Heart left ventricle (tissue), 16 donors: ENCODE results near the gene SKI. TPM values are rescaled to one million over a fixed set of nuclear protein-coding genes. Genes with fewer than 3 reads are reported as not detected.
A peak's percentile ranks its signal among the peaks of the same experiment; 100 is the strongest.

Experiments used
- ATAC-seq, 4 donors: fragments of 200-7000 bp; cut with Tn5 transposase; one replicate each; pipeline ENCODE4 v1.9.1; 2020 to 2022; ENCODE audit warnings: moderate library complexity in 4 of 4, mild to moderate bottlenecking in 3 of 4, moderate number of reproducible peaks in 1 of 4
- DNase-seq, 5 donors: peaks; one replicate each; pipeline ENCODE4 v3.0.0-alpha.2; 2020
- H3K27ac ChIP-seq, 12 donors: fragments of 200-600 bp; sonication (generic) in 4 of 12; one replicate each; pipeline versions ENCODE4 v1.5.0 to v1.8.0; 2016 to 2022; ENCODE audit warnings: mild to moderate bottlenecking in 2 of 12
- H3K27me3 ChIP-seq, 9 donors: fragments of 200-600 bp; sonication (generic) in 2 of 9; one replicate each; pipeline versions ENCODE4 v1.5.1 to v1.8.0; 2016 to 2022; ENCODE audit warnings: mild to moderate bottlenecking in 3 of 9
- H3K36me3 ChIP-seq, 9 donors: fragments of 200-600 bp; sonication (generic) in 2 of 9; one replicate each; pipeline versions ENCODE4 v1.5.0 to v1.8.0; 2018 to 2022; ENCODE audit warnings: mild to moderate bottlenecking in 2 of 9
- H3K4me1 ChIP-seq, 12 donors: fragments of 200-600 bp; sonication (generic) in 4 of 12; one replicate each; pipeline versions ENCODE4 v1.5.0 to v1.8.0; 2016 to 2022; ENCODE audit warnings: mild to moderate bottlenecking in 3 of 12
- H3K4me3 ChIP-seq, 12 donors: fragments of 200-600 bp; sonication (generic) in 4 of 12; one replicate each; pipeline versions ENCODE4 v1.5.0 to v1.8.0; 2017 to 2022; ENCODE audit warnings: mild to moderate bottlenecking in 9 of 12, moderate library complexity in 4 of 12
- H3K9me3 ChIP-seq, 12 donors: fragments of 200-600 bp; sonication (generic) in 4 of 12; one replicate each; pipeline versions ENCODE4 v1.5.0 to v1.8.0; 2016 to 2022; ENCODE audit warnings: mild to moderate bottlenecking in 1 of 12
- CTCF ChIP-seq, 12 donors: fragments of 200-600 bp; sonication (generic) in 4 of 12; IDR thresholded peaks; one replicate each; pipeline versions ENCODE4 v1.5.0 to v1.8.0; 2018 to 2022; ENCODE audit warnings: antibody characterized with exemption in 12 of 12, mild to moderate bottlenecking in 5 of 12
- POLR2A ChIP-seq, 2 donors: fragments of 450-650 bp; IDR thresholded peaks; one replicate each; pipeline ENCODE4 v1.6.1; 2017; ENCODE audit warnings: antibody characterized with exemption in 2 of 2, mild to moderate bottlenecking in 2 of 2, moderate library complexity in 2 of 2
- WGBS, 4 donors: extraction: QIAGEN DNeasy Blood & Tissue Kit in 2 of 4; methylation state at CpG; one replicate each; pipeline versions ENCODE4 v1.1.5 to v1.1.7; 2013 to 2018; 5-methylcytosine and 5-hydroxymethylcytosine counted together
- intact Hi-C, 10 donors: fragments of 100-400 bp; cut with DNase I; formaldehyde crosslinking; loops; one replicate each; pipeline versions ENCODE4 v1.11.1 to v1.14.2; 2022
- polyA plus RNA-seq, 2 donors: library from polyadenylated mRNA; stranded (reverse); fragments of 200-250 nt; gene quantifications; one replicate each; pipeline ENCODE4 v1.2.3, GENCODE V29; 2013
- total RNA-seq, 9 donors: library from RNA; depleted of rRNA in 2 of 9; stranded (reverse); fragments of >200 nt in 2 of 9; fragmentation: NEBNext Ultra II Directional in 3 of 9; extraction: Animal tissue kit (Norgen Biotek cat#: 25700) in 3 of 9; gene quantifications; one replicate each; pipeline versions ENCODE4 v1.1.0 to v1.2.4, GENCODE V29; 2016 to 2023
- donor health status: ischemic (EF 13 %, LVEDD 7.1; RV severe dilation, severe dysfunction).
- donor health status: healthy with polysubstance abuse.
- donor health status: DM: no; HTN: yes; CAD: no.
- donor health status: DM: no; HTN: no; CAD: no.
- donor health status: ischemic (EF 25% LVEDD 6.9; RV normal size, moderate dysfunction).
- donor health status: ischemic (EF 25% LVEDD 5.7; RV mildly dilated, moderate dysfunction).
- donor health status: healthy.
- donor health status: DM: yes; HTN: yes; CAD: no.
- donor health status: ischemic (EF 35%, LVEDD 5.7; RV mildly dilated, moderate dysfunction).
- donor health status: nonischemic (EF 11% LVEDD 7.7; RV severe dilation, severe dysfunction).
- donor health status: DM: yes; HTN: yes; CAD: no.
- donor health status: PGD.
- donor health status: ischemic (EF 29% LVEDD 5.4; RV normal size, mild dysfunction).
- donor health status: nonischemic (EF 23%, LVEDD 6.1; RV moderate dilation, normal function).

The SKI gene
- total and polyA plus RNA-seq, 11 donors, result 16.9 to 52.7 (median 38.9) TPM

GRCh38 chr1:2283991-2284895, 56.1 kb downstream of the SKI start:
- ATAC-seq (peak in 2 of 4 donors; percentile 7 to 23), DNase-seq (peak in 3 of 5 donors; percentile 21 to 57 (median 22))
- 70 to 84% (median 83%) methylated on average over 15 to 27 of the region's 27 CpGs for WGBS, 4 donors
- intact Hi-C loops, result no loop called here
- H3K4me3 ChIP-seq, result no peak overlapping the region
- peak overlapping the region in 1 of 12 donors; percentile 37 for H3K27ac ChIP-seq
- H3K4me1 ChIP-seq, result peaks cover 9 to 65% (median 39%) of the 10 kb centered on the region in 12 donors
- TF ChIP-seq POLR2A (IDR thresholded peaks at IDR 0.05), result no peak
- TF ChIP-seq CTCF (IDR thresholded peaks at IDR 0.05), result no peak
- no peaks in the 10 kb centered on the region for H3K27me3 ChIP-seq
- peaks cover 0 to 6% (median 0%) of the 10 kb centered on the region in 9 donors for H3K36me3 ChIP-seq
- no peaks in the 10 kb centered on the region for H3K9me3 ChIP-seq

DNA sequence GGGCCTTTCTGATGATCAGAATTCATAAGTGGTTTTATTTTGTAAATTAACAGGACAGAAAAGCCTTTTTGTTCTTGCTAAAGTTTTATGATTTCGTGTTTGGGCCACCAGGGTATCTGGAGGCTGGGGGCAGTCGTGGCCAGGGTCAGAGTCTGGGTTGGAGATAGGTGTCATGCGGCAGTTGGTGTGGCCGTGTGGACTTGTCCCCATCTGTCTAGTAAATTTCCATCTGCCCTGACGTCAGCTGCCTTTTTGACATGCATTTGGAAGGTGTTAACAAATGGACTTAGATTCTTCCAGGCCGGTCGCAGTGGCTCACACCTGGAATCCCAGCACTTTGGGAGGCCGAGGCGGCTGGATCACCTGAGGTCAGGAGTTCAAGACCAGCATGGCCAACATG, 56.8 kb downstream of the SKI start:
- WGBS, 4 donors, result 81 to 92% (median 89%) methylated on average over 9 of the region's 9 CpGs
- peaks cover 0 to 6% (median 0%) of the 10 kb centered on the region in 9 donors for H3K36me3 ChIP-seq
- no peak overlapping the region for H3K4me3 ChIP-seq
- H3K27me3 ChIP-seq, result no peaks in the 10 kb centered on the region
- ATAC-seq, result peak in 1 of 4 donors; percentile 27
- no peaks in the 10 kb centered on the region for H3K9me3 ChIP-seq
- intact Hi-C loops, result no loop called here
- DNase-seq, result peak in 3 of 5 donors; percentile 9 to 26 (median 26)
- H3K27ac ChIP-seq, result no peak overlapping the region
- H3K4me1 ChIP-seq, result peaks cover 8 to 65% (median 39%) of the 10 kb centered on the region in 12 donors
- TF ChIP-seq POLR2A (IDR thresholded peaks at IDR 0.05), result no peak
- no peak for TF ChIP-seq CTCF (IDR thresholded peaks at IDR 0.05)

DNA sequence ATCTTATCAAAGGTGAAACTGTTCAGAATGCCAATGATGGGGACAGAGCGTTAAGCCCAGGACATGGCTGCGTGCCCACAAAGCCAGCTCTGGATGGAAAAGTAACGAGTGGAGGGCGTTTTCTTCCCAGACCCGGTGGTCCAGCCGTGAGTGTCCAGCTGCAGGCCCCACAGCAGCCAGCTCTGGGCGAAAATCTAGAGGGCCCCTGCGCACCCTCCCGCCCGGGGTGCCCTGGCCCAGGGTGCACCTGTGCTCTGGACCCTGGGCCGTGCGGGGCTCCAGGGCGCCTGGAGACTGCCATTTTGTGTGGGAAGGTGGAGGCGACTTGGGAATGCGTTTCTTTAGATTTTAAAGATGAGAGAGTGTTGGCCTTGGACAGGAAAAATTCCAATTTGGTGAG, 58.8 kb downstream of the SKI start:
- intact Hi-C loops, result no loop called here
- no peak overlapping the region for H3K4me3 ChIP-seq
- H3K27me3 ChIP-seq, result no peaks in the 10 kb centered on the region
- peaks cover 16 to 83% (median 55%) of the 10 kb centered on the region in 12 donors for H3K4me1 ChIP-seq
- peaks cover 0 to 6% (median 0%) of the 10 kb centered on the region in 9 donors for H3K36me3 ChIP-seq
- ATAC-seq (no peak), DNase-seq (no peak)
- TF ChIP-seq POLR2A (IDR thresholded peaks at IDR 0.05), result no peak
- TF ChIP-seq CTCF (IDR thresholded peaks at IDR 0.05), result no peak
- H3K9me3 ChIP-seq, result no peaks in the 10 kb centered on the region
- WGBS, 4 donors, result 80 to 90% (median 84%) methylated on average over 15 of the region's 15 CpGs
- no peak overlapping the region for H3K27ac ChIP-seq

GRCh38 chr1:2287649-2288048, 59.5 kb downstream of the SKI start:
- Histone ChIP-seq H3K4me3 (no peak overlapping the region), H3K4me1 (peaks cover 17 to 88% (median 61%) of the 10 kb centered on the region in 12 donors), H3K27me3 (no peaks in the 10 kb centered on the region), H3K36me3 (peaks cover 0 to 4% (median 0%) of the 10 kb centered on the region in 9 donors), H3K27ac (no peak overlapping the region), H3K9me3 (no peaks in the 10 kb centered on the region)
- DNase-seq (no peak), ATAC-seq (no peak)
- TF ChIP-seq CTCF (IDR thresholded peaks at IDR 0.05), result no peak
- no peak for TF ChIP-seq POLR2A (IDR thresholded peaks at IDR 0.05)
- intact Hi-C loops, result no loop called here
- WGBS, 4 donors, result 89 to 94% (median 91%) methylated on average over 14 of the region's 14 CpGs
